ENCODE results near the gene ZNF100.
"Not testable (repeated sequence)": the region's sequence is repeated elsewhere in the genome, so short reads cannot be mapped to it uniquely, and the experiment has no call there.

DNA sequence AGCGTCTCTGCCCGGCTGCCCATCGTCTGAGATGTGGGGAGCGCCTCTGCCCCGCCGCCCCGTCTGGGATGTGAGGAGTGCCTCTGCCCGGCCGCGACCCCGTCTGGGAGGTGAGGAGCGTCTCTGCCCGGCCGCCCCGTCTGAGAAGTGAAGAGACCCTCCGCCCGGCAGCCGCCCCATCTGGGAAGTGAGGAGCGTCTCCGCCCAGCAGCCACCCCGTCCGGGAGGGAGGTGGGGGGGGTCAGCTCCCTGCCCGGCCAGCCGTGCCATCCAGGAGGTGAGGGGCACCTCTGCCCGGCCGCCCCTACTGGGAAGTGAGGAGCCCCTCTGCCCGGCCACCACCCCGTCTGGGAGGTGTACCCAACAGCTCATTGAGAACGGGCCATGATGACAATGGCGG lies 8.4 kb upstream of the ZNF100 start:
- not testable (repeated sequence) for TF ChIP-seq POLR2A (IDR thresholded peaks at IDR 0.05; ENCODE audit: low read depth, low read length); POLR2AphosphoS5 (IDR thresholded peaks at IDR 0.05; ENCODE audit: low read depth, low read length); PAX5 (IDR thresholded peaks at IDR 0.05; ENCODE audit: insufficient read depth, low read length, severe bottlenecking)

Measured in GM12891 (cell line).